DMS79 treated with DMSO at 0.1 percent for 48 hours (cell line): ENCODE results near the gene SLC44A5.
"Not testable (repeated sequence)": the region's sequence is repeated elsewhere in the genome, so short reads cannot be mapped to it uniquely, and the experiment has no call there.

ENCODE experiments used
- DNase-seq: peaks from one replicate; lab custom pipeline; 2025; lab: John Stamatoyannopoulos, UW

Gene SLC44A5

GRCh38 chr1:75611014-75611413 is at the start of gene SLC44A5:
Gene SLC44A5, minus strand, starts transcription at chr1:75611114. Its CDS starts 69,667 bp downstream, at chr1:75541447.
- DNase-seq = no peak

DNA sequence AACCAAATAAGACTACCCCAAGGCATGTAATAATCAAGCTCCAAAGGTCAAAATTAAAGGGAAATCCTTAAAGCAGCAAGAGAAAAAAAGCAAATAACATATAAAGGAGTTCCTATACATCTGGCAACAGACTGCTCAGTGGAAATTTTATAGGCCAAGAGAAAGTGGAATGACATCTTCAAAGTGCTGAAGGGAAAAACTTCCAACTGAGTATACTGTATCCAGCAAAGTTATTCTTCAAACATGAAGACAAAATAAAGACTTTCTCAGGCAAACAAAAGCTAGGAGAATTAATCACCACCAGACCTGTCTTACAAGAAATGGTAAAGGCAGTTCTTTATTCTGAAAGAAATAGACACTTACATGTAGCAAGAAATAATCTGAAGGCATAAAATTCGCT is 45.0 kb upstream of the SLC44A5 start:
- no peak for DNase-seq

GRCh38 chr1:75647183-75647582 is 36.3 kb upstream of the SLC44A5 start:
- not testable (repeated sequence) for DNase-seq

GRCh38 chr1:75645153-75645552 is 34.2 kb upstream of the SLC44A5 start:
- not testable (repeated sequence) for DNase-seq

- no peak for DNase-seq
Measured at GRCh38 chr1:75643460-75643859, 32.5 kb upstream of the SLC44A5 start.

- DNase-seq = no peak
Measured at GRCh38 chr1:75641325-75641724, 30.4 kb upstream of the SLC44A5 start.

GRCh38 chr1:75640137-75640536 is 29.2 kb upstream of the SLC44A5 start:
- no peak for DNase-seq

GRCh38 chr1:75632350-75632949 is 21.5 kb upstream of the SLC44A5 start:
- DNase-seq = peak; percentile 38

DNA sequence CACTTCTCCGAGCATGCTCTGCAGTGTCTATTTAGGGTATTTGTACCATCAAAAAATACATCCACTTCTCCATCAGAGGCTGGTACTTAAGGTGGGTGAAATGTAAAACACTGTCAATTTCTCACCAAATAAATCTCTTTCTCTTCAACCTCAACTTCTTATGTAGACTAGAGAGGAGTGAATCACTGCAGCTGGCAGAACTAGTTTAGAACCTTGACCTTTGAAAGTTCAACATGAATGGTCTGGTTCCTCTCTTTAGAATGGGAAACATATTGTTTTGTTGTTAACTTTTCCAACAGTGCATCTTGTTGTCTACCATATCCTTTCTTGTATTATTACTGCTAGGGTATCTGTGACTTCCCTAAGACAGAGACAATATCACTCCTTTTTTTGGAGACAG is 20.1 kb upstream of the SLC44A5 start:
- DNase-seq = no peak

DNA sequence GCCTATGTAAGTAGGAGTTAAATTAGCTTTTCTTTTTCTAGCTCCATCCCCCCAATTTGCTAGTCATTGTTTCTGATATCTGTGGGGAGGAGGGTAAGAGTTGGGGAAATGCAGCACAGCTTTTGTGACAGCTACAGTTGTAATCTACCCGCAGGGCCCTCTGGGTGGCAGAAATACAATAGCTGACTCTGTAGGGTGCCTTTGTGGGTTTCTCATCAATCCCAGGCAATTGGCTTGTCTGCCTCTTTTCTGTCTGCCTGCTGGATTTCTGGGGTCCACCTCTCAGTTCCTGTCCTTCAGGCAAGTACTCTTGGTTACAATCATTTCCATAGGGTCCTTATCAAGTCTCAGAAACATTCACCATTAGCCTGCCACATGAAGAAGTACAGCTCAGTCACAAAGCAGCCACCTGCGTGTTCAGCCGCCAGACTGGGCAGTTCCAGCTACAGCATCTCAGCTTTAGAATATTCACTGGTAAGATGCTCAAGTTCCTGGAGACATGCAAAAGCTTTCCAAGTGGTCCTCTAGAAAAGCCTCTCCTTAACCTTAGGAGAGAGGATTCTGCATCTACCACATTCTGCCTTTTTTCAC is 19.2 kb upstream of the SLC44A5 start:
- DNase-seq = no peak

GRCh38 chr1:75625795-75626194 is 14.9 kb upstream of the SLC44A5 start:
- no peak for DNase-seq

- DNase-seq = no peak
Measured at GRCh38 chr1:75618382-75618781, 7.5 kb upstream of the SLC44A5 start.

GRCh38 chr1:75616436-75617433 is 5.8 kb upstream of the SLC44A5 start:
- no peak for DNase-seq

GRCh38 chr1:75615613-75616435 is 4.9 kb upstream of the SLC44A5 start:
- DNase-seq = peak; percentile 3

DNA sequence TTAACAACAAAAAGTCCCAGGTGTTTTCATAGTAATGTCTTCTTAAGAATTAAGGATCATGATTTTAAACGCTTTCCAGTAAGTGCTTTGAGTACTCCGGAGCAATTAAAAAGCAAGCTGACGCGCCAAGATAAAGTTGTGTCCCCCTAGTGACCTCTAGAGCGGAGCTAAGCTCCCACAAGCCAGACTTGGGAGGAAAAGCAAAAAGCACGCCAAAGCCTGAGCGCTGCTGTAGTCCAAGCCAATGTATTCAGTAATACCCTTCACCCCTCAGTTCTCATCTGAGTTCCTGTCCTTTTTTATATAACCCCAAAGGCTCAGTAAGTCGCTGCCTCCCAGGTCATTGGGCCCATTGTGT is 3.5 kb upstream of the SLC44A5 start:
- DNase-seq = peak; percentile 53

- DNase-seq = no peak
Measured at GRCh38 chr1:75613916-75614315, 3.0 kb upstream of the SLC44A5 start.

DNA sequence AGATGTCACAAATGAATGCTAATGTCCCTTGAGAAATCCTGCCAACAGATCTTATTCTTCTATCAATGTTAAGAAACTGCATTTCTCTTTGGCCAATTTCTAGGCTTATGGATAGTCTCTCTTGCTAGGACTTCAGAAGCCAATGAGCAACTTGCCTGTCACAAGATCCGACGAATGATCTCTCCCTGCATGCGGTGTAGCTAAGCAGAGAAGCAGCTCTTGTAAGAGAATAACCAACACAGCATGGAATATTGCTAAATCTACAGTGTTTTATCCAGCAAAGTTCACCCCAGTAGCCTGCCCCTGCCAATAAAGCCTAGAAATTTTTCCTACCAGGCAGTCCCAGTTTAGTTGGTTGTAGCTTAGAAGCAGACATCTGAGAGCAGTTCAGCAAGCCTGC is 2.1 kb upstream of the SLC44A5 start:
- no peak for DNase-seq

- no peak for DNase-seq
Measured at GRCh38 chr1:75602486-75602885, 8.4 kb downstream of the SLC44A5 start.

DNA sequence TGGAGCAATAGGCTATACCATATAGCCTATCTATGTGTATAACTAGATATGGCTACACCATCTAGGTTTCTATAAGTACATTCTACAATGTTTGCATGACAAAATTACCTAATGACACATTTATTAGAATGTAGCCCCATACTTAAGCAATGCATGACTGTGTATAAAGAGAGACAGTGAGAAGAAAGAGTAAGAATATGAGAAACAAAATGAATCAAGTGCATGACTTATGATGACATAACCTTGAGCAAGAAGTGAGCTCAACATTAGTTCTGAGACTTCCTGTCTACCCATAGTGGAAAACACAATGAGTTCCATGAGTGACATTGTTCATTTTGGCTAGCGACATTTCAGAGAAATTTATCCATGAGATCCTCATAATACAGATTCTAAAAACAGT is 10.1 kb downstream of the SLC44A5 start:
- DNase-seq = no peak

GRCh38 chr1:75594327-75594726 is 16.6 kb downstream of the SLC44A5 start:
- no peak for DNase-seq

DNA sequence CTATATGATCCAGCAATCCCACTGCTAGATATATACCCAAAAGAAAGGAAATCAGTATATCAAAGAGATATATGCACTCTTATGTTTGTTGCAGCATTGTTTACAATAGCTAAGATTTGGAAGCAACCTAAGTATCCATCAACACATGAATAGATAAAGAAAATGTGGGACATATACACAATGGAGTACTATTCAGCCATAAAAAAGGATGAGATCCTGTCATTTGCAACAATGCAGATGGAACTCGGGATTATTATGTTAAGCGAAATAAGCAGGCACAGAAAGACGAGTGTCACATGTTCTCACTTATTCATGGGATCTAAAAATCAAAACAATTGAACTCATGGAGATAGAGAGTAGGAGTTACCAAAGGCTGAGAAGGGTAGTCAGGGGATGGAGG is 17.5 kb downstream of the SLC44A5 start:
- DNase-seq = not testable (repeated sequence)

DNA sequence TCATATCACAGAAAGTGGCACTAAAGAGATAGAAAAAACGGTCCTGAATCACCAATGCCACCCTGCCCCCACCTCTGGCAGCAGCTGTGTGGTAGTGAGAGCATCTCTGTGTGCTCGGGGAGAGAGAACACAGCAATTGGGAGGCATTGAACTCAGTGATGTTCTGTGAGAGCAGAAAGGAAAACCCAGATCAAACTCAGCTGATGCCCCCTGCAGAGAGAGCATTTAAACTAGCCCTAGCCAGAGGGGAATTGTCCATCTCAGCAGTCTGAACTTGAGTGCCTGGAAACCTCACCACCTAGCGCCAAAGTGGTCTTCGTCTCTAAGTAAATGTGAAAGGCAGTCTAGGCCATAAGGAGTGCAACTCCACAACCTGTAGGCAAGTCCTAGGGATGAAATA is 21.3 kb downstream of the SLC44A5 start:
- DNase-seq = no peak
